H9 (cell line): ENCODE results near the gene MTMR1. TPM values are rescaled to one million over a fixed set of nuclear protein-coding genes. Genes with fewer than 3 reads are reported as not detected.

Source experiments
- DNase-seq: peaks from one replicate; pipeline ENCODE4 v3.0.0-alpha.2; 2017
- H2AFZ ChIP-seq: one replicate; pipeline ENCODE4 v1.6.1; 2013; ENCODE audit warnings: mild to moderate bottlenecking, low read length, control low read depth, moderate library complexity
- H2AK5ac ChIP-seq: 2 replicates; pipeline ENCODE4 v1.6.1; 2013; ENCODE audit warnings: low read length, control low read depth, mixed read lengths; ENCODE audit not compliant: insufficient read length
- H2BK120ac ChIP-seq: one replicate; pipeline ENCODE4 v1.6.1; 2013; ENCODE audit warnings: low read depth, mild to moderate bottlenecking, low read length, control low read depth, inconsistent platforms; ENCODE audit not compliant: poor library complexity, severe bottlenecking
- H2BK12ac ChIP-seq: 2 replicates; pipeline ENCODE4 v1.6.1; 2013; ENCODE audit warnings: low read length, control low read depth, mixed read lengths, low read depth; ENCODE audit not compliant: insufficient read length
- H2BK15ac ChIP-seq: 2 replicates; pipeline ENCODE4 v1.6.1; 2013; ENCODE audit warnings: low read depth, low read length, control low read depth
- H2BK20ac ChIP-seq: one replicate; pipeline ENCODE4 v1.6.1; 2013; ENCODE audit warnings: low read depth, mild to moderate bottlenecking, low read length, control low read depth, inconsistent platforms; ENCODE audit not compliant: poor library complexity, severe bottlenecking
- H2BK5ac ChIP-seq: 2 replicates; pipeline ENCODE4 v1.6.1; 2013; ENCODE audit warnings: low read length, control low read depth, mixed read lengths; ENCODE audit not compliant: insufficient read length
- H3K14ac ChIP-seq: 2 replicates; pipeline ENCODE4 v1.6.1; 2013; ENCODE audit warnings: low read length, control low read depth; ENCODE audit not compliant: insufficient read depth
- H3K18ac ChIP-seq: 2 replicates; pipeline ENCODE4 v1.6.1; 2013; ENCODE audit warnings: low read depth, mild to moderate bottlenecking, mixed read lengths, low read length, control low read depth; ENCODE audit not compliant: insufficient read length
- H3K23ac ChIP-seq: 2 replicates; pipeline ENCODE4 v1.6.1; 2013; ENCODE audit warnings: low read length, control low read depth, mixed read lengths, low read depth; ENCODE audit not compliant: insufficient read length
- H3K23me2 ChIP-seq: 2 replicates; pipeline ENCODE4 v1.6.1; 2013; ENCODE audit warnings: low read depth, mild to moderate bottlenecking, mixed read lengths, low read length, control low read depth; ENCODE audit not compliant: insufficient read length, poor library complexity, severe bottlenecking
- H3K27ac ChIP-seq: 2 replicates; pipeline ENCODE4 v1.5.1; 2013; ENCODE audit warnings: low read length, control low read depth, mixed read lengths, low read depth; ENCODE audit not compliant: insufficient read length
- H3K27me3 ChIP-seq: 2 replicates; pipeline ENCODE4 v1.6.1; 2013; ENCODE audit warnings: low read length, control low read depth, inconsistent platforms; ENCODE audit not compliant: insufficient read depth
- H3K4ac ChIP-seq: 2 replicates; pipeline ENCODE4 v1.6.1; 2013; ENCODE audit warnings: low read depth, mild to moderate bottlenecking, control low read depth, inconsistent platforms, low read length, moderate library complexity
- H3K4me1 ChIP-seq: 2 replicates; pipeline ENCODE4 v1.6.1; 2013; ENCODE audit warnings: low read length, control low read depth, inconsistent platforms; ENCODE audit not compliant: insufficient read depth
- H3K4me2 ChIP-seq: 2 replicates; pipeline ENCODE4 v1.6.1; 2013; ENCODE audit warnings: low read length, control low read depth, mixed read lengths; ENCODE audit not compliant: insufficient read length, insufficient read depth
- H3K56ac ChIP-seq: 2 replicates; pipeline ENCODE4 v1.6.1; 2013; ENCODE audit warnings: low read depth, mild to moderate bottlenecking, mixed read lengths, low read length, control low read depth; ENCODE audit not compliant: insufficient read length
- H3K79me1 ChIP-seq: 2 replicates; pipeline ENCODE4 v1.6.1; 2013; ENCODE audit warnings: low read depth, mild to moderate bottlenecking, moderate library complexity, low read length, control low read depth, inconsistent platforms; ENCODE audit not compliant: insufficient read depth, poor library complexity, severe bottlenecking
- H3K79me2 ChIP-seq: 2 replicates; pipeline ENCODE4 v1.6.1; 2013; ENCODE audit warnings: low read length, control low read depth, inconsistent platforms; ENCODE audit not compliant: insufficient read depth
- H3K9ac ChIP-seq: 2 replicates; pipeline ENCODE4 v1.6.1; 2013; ENCODE audit warnings: low read length, control low read depth, mixed read lengths; ENCODE audit not compliant: insufficient read length; ENCODE audit errors: extremely low read depth
- H3K9me3 ChIP-seq: one replicate; pipeline ENCODE4 v1.6.1; 2013; ENCODE audit warnings: low read depth, low read length, inconsistent platforms; ENCODE audit not compliant: control insufficient read depth
- H3T11ph ChIP-seq: one replicate; pipeline ENCODE4 v1.6.1; 2013; ENCODE audit warnings: mild to moderate bottlenecking, low read length, control low read depth, inconsistent platforms
- H4K20me1 ChIP-seq: one replicate; pipeline ENCODE4 v1.6.1; 2013; ENCODE audit not compliant: control insufficient read depth, insufficient read length, insufficient read depth
- H4K5ac ChIP-seq: 2 replicates; pipeline ENCODE4 v1.6.1; 2013; ENCODE audit warnings: low read depth, mild to moderate bottlenecking, mixed read lengths, low read length, control low read depth; ENCODE audit not compliant: insufficient read length
- H4K8ac ChIP-seq: replicated peaks from 2 replicates; pipeline ENCODE4 v1.6.1; 2013; ENCODE audit warnings: low read length, control low read depth, mixed read lengths, low read depth; ENCODE audit not compliant: insufficient read length
- H4K91ac ChIP-seq: 2 replicates; pipeline ENCODE4 v1.6.1; 2013; ENCODE audit warnings: low read depth, mild to moderate bottlenecking, moderate library complexity, mixed read lengths, low read length, control low read depth; ENCODE audit not compliant: insufficient read length
- H3K27ac Mint-ChIP-seq, 3 experiments: 2 replicates in 2 of 3; 3 replicates in 1 of 3; pipeline ENCODE4 v1.8.0; 2020 to 2021; ENCODE audit warnings: mixed read lengths in 3 of 3, mild to moderate bottlenecking in 1 of 3, moderate library complexity in 1 of 3
- H3K27me3 Mint-ChIP-seq: 2 replicates; pipeline ENCODE4 v1.8.0; 2021; ENCODE audit warnings: low read depth, mild to moderate bottlenecking, moderate library complexity, mixed read lengths
- H3K36me3 Mint-ChIP-seq, 3 experiments: 2 replicates in 2 of 3; 3 replicates in 1 of 3; pipeline ENCODE4 v1.8.0; 2020 to 2021; ENCODE audit warnings: low read depth in 3 of 3, mixed read lengths in 3 of 3; ENCODE audit not compliant: insufficient read depth in 1 of 3
- H3K4me1 Mint-ChIP-seq, 2 experiments: 2 replicates each; pipeline ENCODE4 v1.8.0; 2020; ENCODE audit warnings: mixed read lengths in 2 of 2
- H3K4me3 Mint-ChIP-seq, 2 experiments: 2 replicates in 1 of 2; 3 replicates in 1 of 2; pipeline ENCODE4 v1.8.0; 2020 to 2021; ENCODE audit warnings: mild to moderate bottlenecking in 2 of 2, mixed read lengths in 2 of 2, moderate library complexity in 1 of 2
- H3K9me3 Mint-ChIP-seq, 2 experiments: 2 replicates in 1 of 2; 3 replicates in 1 of 2; pipeline ENCODE4 v1.8.0; 2020; ENCODE audit warnings: mild to moderate bottlenecking in 2 of 2, mixed read lengths in 2 of 2, moderate library complexity in 1 of 2
- CTCF ChIP-seq: fragments of 200-600 bp; sonication (generic); conservative IDR thresholded peaks from 3 replicates; pipeline ENCODE4 v1.8.0; 2021; ENCODE audit warnings: antibody characterized with exemption, mild to moderate bottlenecking
- WGBS: extraction: QIAGEN DNeasy Blood & Tissue Kit; methylation state at CpG from one replicate; pipeline ENCODE4 v1.1.7; 2013; ENCODE audit warnings: missing lambda C conversion rate, low lambda C conversion rate, mixed read lengths; ENCODE audit not compliant: insufficient read length; ENCODE audit errors: extremely low coverage; 5-methylcytosine and 5-hydroxymethylcytosine counted together
- total RNA-seq: library from RNA; stranded (reverse); gene quantifications from 2 replicates; pipeline ENCODE4 v1.2.1, GENCODE V29; 2021

MTMR1 gene
- total RNA-seq, 1 experiment from 2014 or later: 25.2 TPM

- H3K9me3 Mint-ChIP-seq: peaks cover 53 to 69% of the 10 kb centered on the region in 2 experiments
- H3K27ac Mint-ChIP-seq: no peak overlapping the region; a peak in 1 of 7 replicates
- Histone ChIP-seq H2BK20ac (no peak overlapping the region), H4K5ac (no peak overlapping the region), H3K4me2 (no peak overlapping the region), H3K14ac (no peak overlapping the region), H3K9ac (no peak overlapping the region), H3K9me3 (no peaks in the 10 kb centered on the region), H3K23ac (no peak overlapping the region), H3K23me2 (peaks cover 3% of the 10 kb centered on the region), H3K79me1 (no peaks in the 10 kb centered on the region), H3K79me2 (no peaks in the 10 kb centered on the region), H4K8ac (no peak overlapping the region), H4K91ac (no peak overlapping the region), H2BK5ac (no peak overlapping the region), H3K27me3 (no peaks in the 10 kb centered on the region), H2AK5ac (no peak overlapping the region), H3K56ac (no peak overlapping the region), H2BK15ac (no peak overlapping the region), H3K18ac (no peak overlapping the region), H4K20me1 (no peaks in the 10 kb centered on the region), H2BK120ac (no peak overlapping the region), H3K4ac (no peak overlapping the region), H3K4me1 (no peaks in the 10 kb centered on the region; the same call in 1 of the 2 replicates), H3T11ph (no peak overlapping the region), H2BK12ac (no peak overlapping the region), H2AFZ (no peak overlapping the region), H3K27ac (no peak overlapping the region)
- no peak overlapping the region for H3K4me3 Mint-ChIP-seq
- peaks cover 27 to 42% (median 32%) of the 10 kb centered on the region in 3 experiments for H3K36me3 Mint-ChIP-seq
- peaks cover 2% of the 10 kb centered on the region for H3K27me3 Mint-ChIP-seq
- DNase-seq: peak; percentile 88
- no CpG with 5 or more reads among the region's 26 CpGs for WGBS
- peaks cover 13 to 16% of the 10 kb centered on the region in 2 experiments for H3K4me1 Mint-ChIP-seq
- peak; percentile 80 for TF ChIP-seq CTCF
These were observed 79.2 kb downstream of the MTMR1 start for GRCh38 chrX:150772150-150772970.
